Right lobe of liver (tissue), 4 donors: ENCODE results near the gene CCL13.

Experiments
- POLR2A ChIP-seq: fragments of 450-650 bp; IDR thresholded peaks from one replicate; pipeline ENCODE4 v1.6.1; 2017; ENCODE audit warnings: antibody characterized with exemption, mild to moderate bottlenecking
- TF ChIP-seq, protein P1 (sequence below), 4 donors: fragments of 200-600 bp in 3 of 4; fragments of 450-650 bp in 1 of 4; IDR thresholded peaks; one replicate each; pipeline versions ENCODE4 v1.5.1 to v1.8.0; 2016 to 2022; ENCODE audit warnings: antibody characterized with exemption in 4 of 4, mild to moderate bottlenecking in 2 of 4
- donor health status: DM: no; HTN: no; CAD: no.
- donor health status: DM: no; HTN: no; CAD: no.
- donor health status: DM: no; HTN: yes; CAD: no.

GRCh38 chr17:34386343-34386696, 30.0 kb downstream of the CCL13 start:
- TF ChIP-seq POLR2A: no peak
- TF ChIP-seq, protein P1, sequence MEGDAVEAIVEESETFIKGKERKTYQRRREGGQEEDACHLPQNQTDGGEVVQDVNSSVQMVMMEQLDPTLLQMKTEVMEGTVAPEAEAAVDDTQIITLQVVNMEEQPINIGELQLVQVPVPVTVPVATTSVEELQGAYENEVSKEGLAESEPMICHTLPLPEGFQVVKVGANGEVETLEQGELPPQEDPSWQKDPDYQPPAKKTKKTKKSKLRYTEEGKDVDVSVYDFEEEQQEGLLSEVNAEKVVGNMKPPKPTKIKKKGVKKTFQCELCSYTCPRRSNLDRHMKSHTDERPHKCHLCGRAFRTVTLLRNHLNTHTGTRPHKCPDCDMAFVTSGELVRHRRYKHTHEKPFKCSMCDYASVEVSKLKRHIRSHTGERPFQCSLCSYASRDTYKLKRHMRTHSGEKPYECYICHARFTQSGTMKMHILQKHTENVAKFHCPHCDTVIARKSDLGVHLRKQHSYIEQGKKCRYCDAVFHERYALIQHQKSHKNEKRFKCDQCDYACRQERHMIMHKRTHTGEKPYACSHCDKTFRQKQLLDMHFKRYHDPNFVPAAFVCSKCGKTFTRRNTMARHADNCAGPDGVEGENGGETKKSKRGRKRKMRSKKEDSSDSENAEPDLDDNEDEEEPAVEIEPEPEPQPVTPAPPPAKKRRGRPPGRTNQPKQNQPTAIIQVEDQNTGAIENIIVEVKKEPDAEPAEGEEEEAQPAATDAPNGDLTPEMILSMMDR (IDR thresholded peaks at IDR 0.05): no peak
